ENCODE data around the gene RAB11B.

DNA sequence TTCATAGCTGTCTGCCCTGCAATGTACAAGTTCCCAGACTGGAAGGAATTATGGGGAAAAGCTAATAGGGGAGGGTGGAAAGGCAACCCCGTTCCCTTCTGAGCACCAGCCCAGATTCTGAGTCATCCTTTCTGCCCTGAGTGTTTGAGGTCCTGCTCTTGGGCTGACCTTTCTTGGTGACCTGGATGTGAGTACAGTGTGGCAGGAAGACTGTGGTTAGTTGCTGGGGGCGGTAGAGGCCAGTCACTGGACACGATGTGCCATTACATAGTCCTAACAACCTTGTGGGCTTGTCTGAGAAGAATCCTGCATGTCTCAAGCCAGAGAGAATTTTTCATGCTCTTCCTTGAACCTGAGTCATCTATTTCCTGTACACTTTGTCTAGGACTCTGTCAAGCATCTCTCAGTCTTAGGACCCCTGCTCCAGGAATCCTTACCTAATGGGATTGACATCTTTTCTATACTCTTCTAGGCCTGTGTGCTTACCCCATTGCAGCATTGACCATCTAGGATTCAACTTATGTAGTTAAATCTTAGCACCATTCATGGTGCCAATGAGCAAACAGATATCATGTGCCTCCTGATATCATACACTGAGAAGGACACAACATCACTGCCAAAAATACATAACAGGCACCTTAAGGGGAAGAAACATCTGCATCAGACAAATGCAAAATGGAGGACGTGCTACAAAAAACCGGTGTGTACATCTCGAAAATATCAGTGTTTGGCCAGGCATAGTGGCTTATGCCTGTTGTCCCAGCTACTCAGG, 34.3 kb upstream of the RAB11B start:
- TF ChIP-seq POLR2AphosphoS5 (IDR thresholded peaks at IDR 0.05; ENCODE audit: low read length) (no peak), MTA2 (IDR thresholded peaks at IDR 0.05; ENCODE audit: low read depth) (no peak)
- TF ChIP-seq, protein P1, sequence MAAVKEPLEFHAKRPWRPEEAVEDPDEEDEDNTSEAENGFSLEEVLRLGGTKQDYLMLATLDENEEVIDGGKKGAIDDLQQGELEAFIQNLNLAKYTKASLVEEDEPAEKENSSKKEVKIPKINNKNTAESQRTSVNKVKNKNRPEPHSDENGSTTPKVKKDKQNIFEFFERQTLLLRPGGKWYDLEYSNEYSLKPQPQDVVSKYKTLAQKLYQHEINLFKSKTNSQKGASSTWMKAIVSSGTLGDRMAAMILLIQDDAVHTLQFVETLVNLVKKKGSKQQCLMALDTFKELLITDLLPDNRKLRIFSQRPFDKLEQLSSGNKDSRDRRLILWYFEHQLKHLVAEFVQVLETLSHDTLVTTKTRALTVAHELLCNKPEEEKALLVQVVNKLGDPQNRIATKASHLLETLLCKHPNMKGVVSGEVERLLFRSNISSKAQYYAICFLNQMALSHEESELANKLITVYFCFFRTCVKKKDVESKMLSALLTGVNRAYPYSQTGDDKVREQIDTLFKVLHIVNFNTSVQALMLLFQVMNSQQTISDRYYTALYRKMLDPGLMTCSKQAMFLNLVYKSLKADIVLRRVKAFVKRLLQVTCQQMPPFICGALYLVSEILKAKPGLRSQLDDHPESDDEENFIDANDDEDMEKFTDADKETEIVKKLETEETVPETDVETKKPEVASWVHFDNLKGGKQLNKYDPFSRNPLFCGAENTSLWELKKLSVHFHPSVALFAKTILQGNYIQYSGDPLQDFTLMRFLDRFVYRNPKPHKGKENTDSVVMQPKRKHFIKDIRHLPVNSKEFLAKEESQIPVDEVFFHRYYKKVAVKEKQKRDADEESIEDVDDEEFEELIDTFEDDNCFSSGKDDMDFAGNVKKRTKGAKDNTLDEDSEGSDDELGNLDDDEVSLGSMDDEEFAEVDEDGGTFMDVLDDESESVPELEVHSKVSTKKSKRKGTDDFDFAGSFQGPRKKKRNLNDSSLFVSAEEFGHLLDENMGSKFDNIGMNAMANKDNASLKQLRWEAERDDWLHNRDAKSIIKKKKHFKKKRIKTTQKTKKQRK (IDR thresholded peaks at IDR 0.05; ENCODE audit: low read depth, low read length) = no peak
- TF ChIP-seq, protein P2, sequence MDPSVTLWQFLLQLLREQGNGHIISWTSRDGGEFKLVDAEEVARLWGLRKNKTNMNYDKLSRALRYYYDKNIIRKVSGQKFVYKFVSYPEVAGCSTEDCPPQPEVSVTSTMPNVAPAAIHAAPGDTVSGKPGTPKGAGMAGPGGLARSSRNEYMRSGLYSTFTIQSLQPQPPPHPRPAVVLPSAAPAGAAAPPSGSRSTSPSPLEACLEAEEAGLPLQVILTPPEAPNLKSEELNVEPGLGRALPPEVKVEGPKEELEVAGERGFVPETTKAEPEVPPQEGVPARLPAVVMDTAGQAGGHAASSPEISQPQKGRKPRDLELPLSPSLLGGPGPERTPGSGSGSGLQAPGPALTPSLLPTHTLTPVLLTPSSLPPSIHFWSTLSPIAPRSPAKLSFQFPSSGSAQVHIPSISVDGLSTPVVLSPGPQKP (IDR thresholded peaks at IDR 0.05; ENCODE audit: low read depth, low read length) = no peak
